Measurements from ENCODE around the gene A3GALT2. TPM values are rescaled to one million over a fixed set of nuclear protein-coding genes. Genes with fewer than 3 reads are reported as not detected.

Gene A3GALT2
- total and polyA plus RNA-seq, 9 of the 15 experiments (the other 6 are each of a cell fraction or from before 2014, with no cell fraction given), result not detected

DNA sequence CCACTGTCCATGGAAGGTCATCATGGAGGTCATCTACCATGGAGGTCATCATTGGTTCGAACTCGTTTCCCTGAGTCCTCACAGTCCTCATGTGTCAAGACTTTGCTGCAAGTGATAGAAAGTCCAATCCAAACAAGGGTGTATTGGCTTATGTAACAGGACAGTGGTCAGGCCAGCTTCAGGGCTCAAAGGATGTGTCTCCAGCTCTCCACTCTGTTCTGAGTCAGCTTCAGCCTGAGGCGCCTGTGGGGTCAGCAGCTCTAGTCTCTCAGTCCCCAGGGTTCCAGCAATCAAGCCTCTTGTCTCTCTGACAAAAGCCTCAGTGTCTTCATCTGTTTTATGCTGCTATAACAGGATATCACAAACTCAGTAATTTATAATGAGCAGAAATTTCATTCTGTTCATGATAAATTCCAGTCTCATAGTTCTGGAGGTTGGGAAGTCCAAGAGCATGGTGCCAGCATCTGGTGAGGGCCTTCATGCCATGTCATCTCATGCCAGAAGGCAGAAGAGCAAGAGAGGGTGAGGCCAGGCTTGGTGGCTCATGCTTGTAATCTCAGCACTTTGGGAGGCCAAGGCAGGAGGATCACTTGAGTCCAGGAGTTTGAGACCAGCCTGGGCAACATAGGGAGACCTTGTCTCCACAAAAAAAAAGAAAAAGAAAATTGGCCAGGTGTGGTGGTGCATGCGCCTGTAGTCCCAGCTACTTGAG lies 19.5 kb downstream of the A3GALT2 start (continued):
- TF ChIP-seq, protein P1, sequence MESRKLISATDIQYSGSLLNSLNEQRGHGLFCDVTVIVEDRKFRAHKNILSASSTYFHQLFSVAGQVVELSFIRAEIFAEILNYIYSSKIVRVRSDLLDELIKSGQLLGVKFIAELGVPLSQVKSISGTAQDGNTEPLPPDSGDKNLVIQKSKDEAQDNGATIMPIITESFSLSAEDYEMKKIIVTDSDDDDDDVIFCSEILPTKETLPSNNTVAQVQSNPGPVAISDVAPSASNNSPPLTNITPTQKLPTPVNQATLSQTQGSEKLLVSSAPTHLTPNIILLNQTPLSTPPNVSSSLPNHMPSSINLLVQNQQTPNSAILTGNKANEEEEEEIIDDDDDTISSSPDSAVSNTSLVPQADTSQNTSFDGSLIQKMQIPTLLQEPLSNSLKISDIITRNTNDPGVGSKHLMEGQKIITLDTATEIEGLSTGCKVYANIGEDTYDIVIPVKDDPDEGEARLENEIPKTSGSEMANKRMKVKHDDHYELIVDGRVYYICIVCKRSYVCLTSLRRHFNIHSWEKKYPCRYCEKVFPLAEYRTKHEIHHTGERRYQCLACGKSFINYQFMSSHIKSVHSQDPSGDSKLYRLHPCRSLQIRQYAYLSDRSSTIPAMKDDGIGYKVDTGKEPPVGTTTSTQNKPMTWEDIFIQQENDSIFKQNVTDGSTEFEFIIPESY (CRISPR knock-in tag; IDR thresholded peaks at IDR 0.05), result no peak
- TF ChIP-seq ZNF780A (CRISPR knock-in tag; IDR thresholded peaks at IDR 0.05) (no peak), ZNF124 (CRISPR knock-in tag; IDR thresholded peaks at IDR 0.05) (no peak), SRF (CRISPR knock-in tag; IDR thresholded peaks at IDR 0.05) (no peak), ZNF224 (CRISPR knock-in tag; IDR thresholded peaks at IDR 0.05) (no peak), ZNF165 (CRISPR knock-in tag; IDR thresholded peaks at IDR 0.05; ENCODE audit: borderline replicate concordance) (no peak), NR2C1 (IDR thresholded peaks at IDR 0.05) (no peak), NR2C1 (tag; IDR thresholded peaks at IDR 0.05) (no peak)
- TF ChIP-seq, protein P2, sequence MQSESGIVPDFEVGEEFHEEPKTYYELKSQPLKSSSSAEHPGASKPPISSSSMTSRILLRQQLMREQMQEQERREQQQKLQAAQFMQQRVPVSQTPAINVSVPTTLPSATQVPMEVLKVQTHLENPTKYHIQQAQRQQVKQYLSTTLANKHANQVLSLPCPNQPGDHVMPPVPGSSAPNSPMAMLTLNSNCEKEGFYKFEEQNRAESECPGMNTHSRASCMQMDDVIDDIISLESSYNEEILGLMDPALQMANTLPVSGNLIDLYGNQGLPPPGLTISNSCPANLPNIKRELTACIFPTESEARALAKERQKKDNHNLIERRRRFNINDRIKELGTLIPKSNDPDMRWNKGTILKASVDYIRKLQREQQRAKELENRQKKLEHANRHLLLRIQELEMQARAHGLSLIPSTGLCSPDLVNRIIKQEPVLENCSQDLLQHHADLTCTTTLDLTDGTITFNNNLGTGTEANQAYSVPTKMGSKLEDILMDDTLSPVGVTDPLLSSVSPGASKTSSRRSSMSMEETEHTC (IDR thresholded peaks at IDR 0.05), result no peak
- TF ChIP-seq, protein P3, sequence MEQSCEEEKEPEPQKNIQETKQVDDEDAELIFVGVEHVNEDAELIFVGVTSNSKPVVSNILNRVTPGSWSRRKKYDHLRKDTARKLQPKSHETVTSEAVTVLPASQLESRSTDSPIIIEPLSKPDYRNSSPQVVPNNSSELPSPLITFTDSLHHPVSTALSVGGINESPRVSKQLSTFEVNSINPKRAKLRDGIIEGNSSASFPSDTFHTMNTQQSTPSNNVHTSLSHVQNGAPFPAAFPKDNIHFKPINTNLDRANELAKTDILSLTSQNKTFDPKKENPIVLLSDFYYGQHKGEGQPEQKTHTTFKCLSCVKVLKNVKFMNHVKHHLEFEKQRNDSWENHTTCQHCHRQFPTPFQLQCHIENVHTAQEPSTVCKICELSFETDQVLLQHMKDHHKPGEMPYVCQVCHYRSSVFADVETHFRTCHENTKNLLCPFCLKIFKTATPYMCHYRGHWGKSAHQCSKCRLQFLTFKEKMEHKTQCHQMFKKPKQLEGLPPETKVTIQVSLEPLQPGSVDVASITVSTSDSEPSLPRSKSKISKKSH (CRISPR knock-in tag; IDR thresholded peaks at IDR 0.05), result no peak
- TF ChIP-seq, protein P4, sequence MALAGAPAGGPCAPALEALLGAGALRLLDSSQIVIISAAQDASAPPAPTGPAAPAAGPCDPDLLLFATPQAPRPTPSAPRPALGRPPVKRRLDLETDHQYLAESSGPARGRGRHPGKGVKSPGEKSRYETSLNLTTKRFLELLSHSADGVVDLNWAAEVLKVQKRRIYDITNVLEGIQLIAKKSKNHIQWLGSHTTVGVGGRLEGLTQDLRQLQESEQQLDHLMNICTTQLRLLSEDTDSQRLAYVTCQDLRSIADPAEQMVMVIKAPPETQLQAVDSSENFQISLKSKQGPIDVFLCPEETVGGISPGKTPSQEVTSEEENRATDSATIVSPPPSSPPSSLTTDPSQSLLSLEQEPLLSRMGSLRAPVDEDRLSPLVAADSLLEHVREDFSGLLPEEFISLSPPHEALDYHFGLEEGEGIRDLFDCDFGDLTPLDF (CRISPR knock-in tag; IDR thresholded peaks at IDR 0.05), result no peak
